GM23338 (cell line): Measurements from ENCODE around the gene CDYL. TPM values are rescaled to one million over a fixed set of nuclear protein-coding genes. Genes with fewer than 3 reads are reported as not detected.

Experiments used
- ATAC-seq: fragments of 200-7000 bp; cut with Tn5 transposase; 3 replicates; pipeline ENCODE4 v1.9.1; 2020
- DNase-seq: peaks from one replicate; pipeline ENCODE4 v3.0.0-alpha.2; 2015; ENCODE audit warnings: low spot score
- H2AFZ ChIP-seq: fragments of 200-600 bp; sonication (generic); 2 replicates; pipeline ENCODE4 v1.8.0; 2016; ENCODE audit warnings: antibody characterized with exemption, mild to moderate bottlenecking, moderate library complexity
- H3F3A ChIP-seq: fragments of 200-600 bp; sonication (generic); replicated peaks from 2 replicates; pipeline ENCODE4 v1.8.0; 2017; ENCODE audit warnings: antibody characterized with exemption, mixed run types, low read depth
- H3K27ac ChIP-seq: fragments of 200-600 bp; sonication (generic); 2 replicates; pipeline ENCODE4 v1.6.1; 2016; ENCODE audit warnings: low read depth
- H3K27me3 ChIP-seq: fragments of 200-600 bp; sonication (generic); 2 replicates; pipeline ENCODE4 v1.8.0; 2016; ENCODE audit warnings: mild to moderate bottlenecking, mixed run types, moderate library complexity; ENCODE audit not compliant: insufficient read depth
- H3K36me3 ChIP-seq: fragments of 200-600 bp; sonication (generic); 2 replicates; pipeline ENCODE4 v1.8.0; 2016; ENCODE audit warnings: mild to moderate bottlenecking; ENCODE audit not compliant: insufficient read depth
- H3K4me1 ChIP-seq: fragments of 200-600 bp; sonication (generic); 2 replicates; pipeline ENCODE4 v1.8.0; 2016; ENCODE audit warnings: mild to moderate bottlenecking, moderate library complexity; ENCODE audit not compliant: insufficient read depth
- H3K4me2 ChIP-seq: fragments of 200-600 bp; sonication (generic); 2 replicates; pipeline ENCODE4 v1.7.1; 2017; ENCODE audit warnings: mixed run types
- H3K4me3 ChIP-seq: fragments of 200-600 bp; sonication (generic); 2 replicates; pipeline ENCODE4 v1.6.1; 2016; ENCODE audit warnings: mixed run types
- H3K79me2 ChIP-seq: fragments of 200-600 bp; sonication (generic); replicated peaks from 2 replicates; pipeline ENCODE4 v1.8.0; 2017; ENCODE audit warnings: mild to moderate bottlenecking; ENCODE audit not compliant: insufficient read depth
- H3K9me2 ChIP-seq: fragments of 200-600 bp; sonication (generic); 2 replicates; pipeline ENCODE4 v1.8.0; 2017; ENCODE audit not compliant: insufficient read depth
- H4K20me1 ChIP-seq: fragments of 200-600 bp; sonication (generic); replicated peaks from 2 replicates; pipeline ENCODE4 v1.8.0; 2017; ENCODE audit warnings: mild to moderate bottlenecking; ENCODE audit not compliant: insufficient read depth
- H3K27ac Mint-ChIP-seq: 2 replicates; pipeline ENCODE4 v1.8.0; 2020; ENCODE audit warnings: inconsistent platforms, mild to moderate bottlenecking, moderate library complexity, mixed read lengths
- H3K27me3 Mint-ChIP-seq: 3 replicates; pipeline ENCODE4 v1.8.0; 2022; ENCODE audit warnings: low read depth, mild to moderate bottlenecking, moderate library complexity, mixed read lengths, inconsistent platforms; ENCODE audit not compliant: insufficient read depth, poor library complexity
- H3K36me3 Mint-ChIP-seq: 3 replicates; pipeline ENCODE4 v1.8.0; 2021; ENCODE audit warnings: low read depth, mild to moderate bottlenecking, inconsistent platforms, moderate library complexity, mixed read lengths
- H3K4me1 Mint-ChIP-seq: 3 replicates; pipeline ENCODE4 v1.8.0; 2020; ENCODE audit warnings: mild to moderate bottlenecking, inconsistent platforms, mixed read lengths
- H3K4me3 Mint-ChIP-seq: 3 replicates; pipeline ENCODE4 v1.8.0; 2021; ENCODE audit warnings: moderate library complexity, mild to moderate bottlenecking, inconsistent platforms, mixed read lengths
- H3K9me3 Mint-ChIP-seq: 3 replicates; pipeline ENCODE4 v1.8.0; 2020; ENCODE audit warnings: moderate library complexity, mild to moderate bottlenecking, inconsistent platforms, mixed read lengths
- ETS1 ChIP-seq: IDR thresholded peaks from 2 replicates; pipeline ENCODE4 v1.6.1; 2016; ENCODE audit warnings: antibody characterized with exemption
- EZH2 ChIP-seq: fragments of 200-600 bp; sonication (generic); IDR thresholded peaks from one replicate; pipeline ENCODE4 v1.8.0; 2017; ENCODE audit warnings: antibody characterized with exemption, mild to moderate bottlenecking, low read depth; ENCODE audit not compliant: unreplicated experiment
- JUNB ChIP-seq: IDR thresholded peaks from one replicate; pipeline ENCODE4 v1.6.1; 2016; ENCODE audit warnings: antibody characterized with exemption; ENCODE audit not compliant: unreplicated experiment
- NANOG ChIP-seq: IDR thresholded peaks from 2 replicates; pipeline ENCODE4 v1.6.1; 2016; ENCODE audit warnings: antibody characterized with exemption, borderline replicate concordance
- POLR2AphosphoS5 ChIP-seq: IDR thresholded peaks from 2 replicates; pipeline ENCODE4 v1.6.1; 2016; ENCODE audit warnings: antibody characterized with exemption, low read depth
- REST ChIP-seq: IDR thresholded peaks from one replicate; pipeline ENCODE4 v1.6.1; 2018; ENCODE audit warnings: antibody characterized with exemption; ENCODE audit not compliant: unreplicated experiment
- STAT1 ChIP-seq: IDR thresholded peaks from one replicate; pipeline ENCODE4 v1.6.1; 2016; ENCODE audit warnings: antibody characterized with exemption; ENCODE audit not compliant: unreplicated experiment
- ZNF114 ChIP-seq: fragments of 250-450 bp; sonication (Bioruptor Pico); IDR thresholded peaks from 2 replicates; pipeline ENCODE4 v1.5.0; 2020; ENCODE audit warnings: mild to moderate bottlenecking, moderate library complexity
- polyA plus RNA-seq: library from polyadenylated mRNA; unstranded; fragments of >200 nt; fragmentation: Nextera tagmentation; extraction: Ambion mirVana; gene quantifications from 2 replicates; pipeline ENCODE4 v1.2.1, GENCODE V29; 2016
- total RNA-seq: library from RNA; depleted of rRNA; stranded (reverse); fragments of >200 nt; shearing (Covaris generic); gene quantifications from 2 replicates; pipeline ENCODE4 v1.2.3, GENCODE V29; 2014
- TF ChIP-seq, protein P1 (sequence below): fragments of 250-450 bp; sonication (Bioruptor Pico); IDR thresholded peaks from 2 replicates; pipeline ENCODE4 v1.5.0; 2020; ENCODE audit warnings: mild to moderate bottlenecking, moderate library complexity

Gene CDYL
- total and polyA plus RNA-seq, 2 experiments from 2014 or later, result 67.2 to 128 TPM

DNA sequence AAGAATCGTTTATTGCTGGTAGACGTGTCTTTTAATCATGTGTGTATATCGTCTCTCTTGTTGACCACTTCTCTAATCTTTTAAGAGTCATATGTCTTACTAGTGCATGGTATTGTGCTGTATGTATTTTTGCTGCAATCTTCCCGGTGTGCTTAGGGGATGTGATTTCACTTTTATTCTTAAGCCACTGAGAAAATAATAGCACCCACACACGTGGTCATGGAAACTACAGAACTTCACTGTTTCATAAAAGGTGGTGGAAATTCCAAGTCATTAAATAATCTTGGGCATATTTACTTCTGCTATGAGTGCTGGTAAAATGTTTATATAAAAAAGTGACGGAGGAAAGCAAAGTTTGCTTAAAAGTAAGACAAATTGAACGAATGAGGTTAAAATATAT lies 3.0 kb upstream of the CDYL start (continued):
- TF ChIP-seq, protein P1, sequence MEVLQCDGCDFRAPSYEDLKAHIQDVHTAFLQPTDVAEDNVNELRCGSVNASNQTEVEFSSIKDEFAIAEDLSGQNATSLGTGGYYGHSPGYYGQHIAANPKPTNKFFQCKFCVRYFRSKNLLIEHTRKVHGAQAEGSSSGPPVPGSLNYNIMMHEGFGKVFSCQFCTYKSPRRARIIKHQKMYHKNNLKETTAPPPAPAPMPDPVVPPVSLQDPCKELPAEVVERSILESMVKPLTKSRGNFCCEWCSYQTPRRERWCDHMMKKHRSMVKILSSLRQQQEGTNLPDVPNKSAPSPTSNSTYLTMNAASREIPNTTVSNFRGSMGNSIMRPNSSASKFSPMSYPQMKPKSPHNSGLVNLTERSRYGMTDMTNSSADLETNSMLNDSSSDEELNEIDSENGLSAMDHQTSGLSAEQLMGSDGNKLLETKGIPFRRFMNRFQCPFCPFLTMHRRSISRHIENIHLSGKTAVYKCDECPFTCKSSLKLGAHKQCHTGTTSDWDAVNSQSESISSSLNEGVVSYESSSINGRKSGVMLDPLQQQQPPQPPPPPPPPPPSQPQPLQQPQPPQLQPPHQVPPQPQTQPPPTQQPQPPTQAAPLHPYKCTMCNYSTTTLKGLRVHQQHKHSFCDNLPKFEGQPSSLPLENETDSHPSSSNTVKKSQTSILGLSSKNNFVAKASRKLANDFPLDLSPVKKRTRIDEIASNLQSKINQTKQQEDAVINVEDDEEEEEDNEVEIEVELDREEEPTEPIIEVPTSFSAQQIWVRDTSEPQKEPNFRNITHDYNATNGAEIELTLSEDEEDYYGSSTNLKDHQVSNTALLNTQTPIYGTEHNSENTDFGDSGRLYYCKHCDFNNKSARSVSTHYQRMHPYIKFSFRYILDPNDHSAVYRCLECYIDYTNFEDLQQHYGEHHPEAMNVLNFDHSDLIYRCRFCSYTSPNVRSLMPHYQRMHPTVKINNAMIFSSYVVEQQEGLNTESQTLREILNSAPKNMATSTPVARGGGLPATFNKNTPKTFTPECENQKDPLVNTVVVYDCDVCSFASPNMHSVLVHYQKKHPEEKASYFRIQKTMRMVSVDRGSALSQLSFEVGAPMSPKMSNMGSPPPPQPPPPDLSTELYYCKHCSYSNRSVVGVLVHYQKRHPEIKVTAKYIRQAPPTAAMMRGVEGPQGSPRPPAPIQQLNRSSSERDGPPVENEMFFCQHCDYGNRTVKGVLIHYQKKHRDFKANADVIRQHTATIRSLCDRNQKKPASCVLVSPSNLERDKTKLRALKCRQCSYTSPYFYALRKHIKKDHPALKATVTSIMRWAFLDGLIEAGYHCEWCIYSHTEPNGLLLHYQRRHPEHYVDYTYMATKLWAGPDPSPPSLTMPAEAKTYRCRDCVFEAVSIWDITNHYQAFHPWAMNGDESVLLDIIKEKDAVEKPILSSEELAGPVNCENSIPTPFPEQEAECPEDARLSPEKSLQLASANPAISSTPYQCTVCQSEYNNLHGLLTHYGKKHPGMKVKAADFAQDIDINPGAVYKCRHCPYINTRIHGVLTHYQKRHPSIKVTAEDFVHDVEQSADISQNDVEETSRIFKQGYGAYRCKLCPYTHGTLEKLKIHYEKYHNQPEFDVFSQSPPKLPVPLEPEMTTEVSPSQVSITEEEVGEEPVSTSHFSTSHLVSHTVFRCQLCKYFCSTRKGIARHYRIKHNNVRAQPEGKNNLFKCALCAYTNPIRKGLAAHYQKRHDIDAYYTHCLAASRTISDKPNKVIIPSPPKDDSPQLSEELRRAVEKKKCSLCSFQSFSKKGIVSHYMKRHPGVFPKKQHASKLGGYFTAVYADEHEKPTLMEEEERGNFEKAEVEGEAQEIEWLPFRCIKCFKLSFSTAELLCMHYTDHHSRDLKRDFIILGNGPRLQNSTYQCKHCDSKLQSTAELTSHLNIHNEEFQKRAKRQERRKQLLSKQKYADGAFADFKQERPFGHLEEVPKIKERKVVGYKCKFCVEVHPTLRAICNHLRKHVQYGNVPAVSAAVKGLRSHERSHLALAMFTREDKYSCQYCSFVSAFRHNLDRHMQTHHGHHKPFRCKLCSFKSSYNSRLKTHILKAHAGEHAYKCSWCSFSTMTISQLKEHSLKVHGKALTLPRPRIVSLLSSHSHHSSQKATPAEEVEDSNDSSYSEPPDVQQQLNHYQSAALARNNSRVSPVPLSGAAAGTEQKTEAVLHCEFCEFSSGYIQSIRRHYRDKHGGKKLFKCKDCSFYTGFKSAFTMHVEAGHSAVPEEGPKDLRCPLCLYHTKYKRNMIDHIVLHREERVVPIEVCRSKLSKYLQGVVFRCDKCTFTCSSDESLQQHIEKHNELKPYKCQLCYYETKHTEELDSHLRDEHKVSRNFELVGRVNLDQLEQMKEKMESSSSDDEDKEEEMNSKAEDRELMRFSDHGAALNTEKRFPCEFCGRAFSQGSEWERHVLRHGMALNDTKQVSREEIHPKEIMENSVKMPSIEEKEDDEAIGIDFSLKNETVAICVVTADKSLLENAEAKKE (CRISPR knock-in tag), result no peak
- TF ChIP-seq JUNB (no peak), STAT1 (no peak)

- DNase-seq (peak; percentile 60), ATAC-seq (peak; percentile 11)
- peaks cover 21% of the 10 kb centered on the region for H3K36me3 Mint-ChIP-seq
- Histone ChIP-seq H3K4me3 (peak overlapping the region; percentile 63), H3F3A (no peaks in the 10 kb centered on the region), H4K20me1 (peaks cover 29% of the 10 kb centered on the region), H3K27me3 (peaks cover 23% of the 10 kb centered on the region), H3K79me2 (peaks cover 47% of the 10 kb centered on the region), H3K27ac (no peak overlapping the region), H3K4me1 (peaks cover 14% of the 10 kb centered on the region), H3K4me2 (peak overlapping the region; percentile 88), H3K36me3 (no peaks in the 10 kb centered on the region), H3K9me2 (no peaks in the 10 kb centered on the region), H2AFZ (no peak overlapping the region)
- peaks cover 15% of the 10 kb centered on the region for H3K9me3 Mint-ChIP-seq
- H3K27me3 Mint-ChIP-seq, result peaks cover 30% of the 10 kb centered on the region
- peaks cover 34% of the 10 kb centered on the region for H3K4me1 Mint-ChIP-seq
- peak overlapping the region; percentile 64; the same call in 1 of the 2 replicates for H3K27ac Mint-ChIP-seq
- H3K4me3 Mint-ChIP-seq, result peak overlapping the region; percentile 89
- TF ChIP-seq EZH2 (no peak), NANOG (no peak), POLR2AphosphoS5 (no peak), ETS1 (no peak), REST (no peak), JUNB (no peak), ZNF114 (CRISPR knock-in tag) (no peak), STAT1 (no peak)
Observed at GRCh38 chr6:4774296-4774695, 1.9 kb upstream of the CDYL start.
